NCI-H2029 (cell line): ENCODE results near the gene DNM3.

Experiments used
- DNase-seq: peaks from one replicate; lab custom pipeline; 2025; lab: John Stamatoyannopoulos, UW

DNM3 gene

GRCh38 chr1:171817511-171818265 is 23.6 kb upstream of the DNM3 start:
- no peak for DNase-seq

GRCh38 chr1:171819946-171820345 is 21.4 kb upstream of the DNM3 start:
- DNase-seq = no peak

- DNase-seq = no peak
Measured at GRCh38 chr1:171826973-171827372, 14.3 kb upstream of the DNM3 start.

GRCh38 chr1:171828794-171829193 is 12.5 kb upstream of the DNM3 start:
- DNase-seq = no peak

- no peak for DNase-seq
Measured at GRCh38 chr1:171833091-171833825, 8.0 kb upstream of the DNM3 start.

GRCh38 chr1:171834821-171835220 is 6.5 kb upstream of the DNM3 start:
- DNase-seq = no peak

GRCh38 chr1:171835891-171836290 is 5.4 kb upstream of the DNM3 start:
- no peak for DNase-seq

GRCh38 chr1:171841931-171842761 is 848 bp downstream of the DNM3 start:
- no peak for DNase-seq

- no peak for DNase-seq
Measured at GRCh38 chr1:171844381-171844780, 3.1 kb downstream of the DNM3 start.

- DNase-seq = no peak
Measured at GRCh38 chr1:171845998-171846397, 4.7 kb downstream of the DNM3 start.

- no peak for DNase-seq
Measured at GRCh38 chr1:171849245-171849898, 8.1 kb downstream of the DNM3 start.

GRCh38 chr1:171850651-171851350 is 9.5 kb downstream of the DNM3 start:
- no peak for DNase-seq

- no peak for DNase-seq
Measured at GRCh38 chr1:171852272-171852671, 11.0 kb downstream of the DNM3 start.

- no peak for DNase-seq
Measured at GRCh38 chr1:171855381-171855780, 14.1 kb downstream of the DNM3 start.

GRCh38 chr1:171858696-171859095 is 17.4 kb downstream of the DNM3 start:
- DNase-seq = no peak

- no peak for DNase-seq
Measured at GRCh38 chr1:171860696-171861095, 19.4 kb downstream of the DNM3 start.

GRCh38 chr1:171863531-171863930 is 22.2 kb downstream of the DNM3 start:
- no peak for DNase-seq

GRCh38 chr1:171864308-171864707 is 23.0 kb downstream of the DNM3 start:
- no peak for DNase-seq

GRCh38 chr1:171865106-171865505 is 23.8 kb downstream of the DNM3 start:
- DNase-seq = no peak

- DNase-seq = no peak
Measured at GRCh38 chr1:171867236-171867635, 25.9 kb downstream of the DNM3 start.

- DNase-seq = no peak
Measured at GRCh38 chr1:171868217-171868803, 27.0 kb downstream of the DNM3 start.
